Measurements from ENCODE around the gene CPSF2. TPM values are rescaled to one million over a fixed set of nuclear protein-coding genes. Genes with fewer than 3 reads are reported as not detected.
A peak's percentile ranks its signal among the peaks of the same experiment; 100 is the strongest.

The CPSF2 gene
- total and polyA plus RNA-seq, 2 of the 13 experiments (the other 11 are each of a cell fraction or from before 2014, with no cell fraction given) = 14.3 to 67.9 TPM

GRCh38 chr14:92121670-92122350 is at the start of gene CPSF2, which contains the start of gene NDUFB1 (continued):
- TF ChIP-seq RXRB (CRISPR knock-in tag; IDR thresholded peaks at IDR 0.05; ENCODE audit: borderline replicate concordance) (no peak), PAX8 (CRISPR knock-in tag; IDR thresholded peaks at IDR 0.05; ENCODE audit: borderline replicate concordance) (no peak), ZNF850 (CRISPR knock-in tag; conservative IDR thresholded peaks at IDR 0.05) (no peak), ZBTB34 (CRISPR knock-in tag; IDR thresholded peaks at IDR 0.05) (no peak), ATM (IDR thresholded peaks at IDR 0.05; ENCODE audit: borderline replicate concordance) (no peak), GABPB1 (CRISPR knock-in tag; IDR thresholded peaks at IDR 0.05) (peak; percentile 79; the same call in 1 of the 2 replicates), ZNF839 (CRISPR knock-in tag; IDR thresholded peaks at IDR 0.05; ENCODE audit: borderline replicate concordance) (no peak), ZNF704 (CRISPR knock-in tag; IDR thresholded peaks at IDR 0.05; ENCODE audit: borderline replicate concordance) (0 out of 2 replicates have a peak, but pooled peaks have one; percentile 23), PITX1 (CRISPR knock-in tag; IDR thresholded peaks at IDR 0.05) (peak; percentile 46; the same call in 1 of the 2 replicates), ZFP41 (CRISPR knock-in tag; IDR thresholded peaks at IDR 0.05; ENCODE audit: borderline replicate concordance) (no peak), BHLHE40 (IDR thresholded peaks at IDR 0.05; ENCODE audit: low read length) (peak; percentile 93), ZNF598 (CRISPR knock-in tag; IDR thresholded peaks at IDR 0.05; ENCODE audit: borderline replicate concordance) (peak; percentile 82), ZBTB21 (CRISPR knock-in tag; IDR thresholded peaks at IDR 0.05) (0 out of 2 replicates have a peak, but pooled peaks have one; percentile 20), YEATS4 (CRISPR knock-in tag; IDR thresholded peaks at IDR 0.05; ENCODE audit: borderline replicate concordance) (peak; percentile 83), ZNF670 (CRISPR knock-in tag; IDR thresholded peaks at IDR 0.05; ENCODE audit: borderline replicate concordance) (peak; percentile 44; the same call in 1 of the 2 replicates), ATRX (CRISPR knock-in tag; IDR thresholded peaks at IDR 0.05; ENCODE audit: borderline replicate concordance) (no peak), NR2F2 (IDR thresholded peaks at IDR 0.05; ENCODE audit: borderline replicate concordance, low read depth) (no peak; the same call in 1 of the 2 replicates)
- TF ChIP-seq, protein P1, sequence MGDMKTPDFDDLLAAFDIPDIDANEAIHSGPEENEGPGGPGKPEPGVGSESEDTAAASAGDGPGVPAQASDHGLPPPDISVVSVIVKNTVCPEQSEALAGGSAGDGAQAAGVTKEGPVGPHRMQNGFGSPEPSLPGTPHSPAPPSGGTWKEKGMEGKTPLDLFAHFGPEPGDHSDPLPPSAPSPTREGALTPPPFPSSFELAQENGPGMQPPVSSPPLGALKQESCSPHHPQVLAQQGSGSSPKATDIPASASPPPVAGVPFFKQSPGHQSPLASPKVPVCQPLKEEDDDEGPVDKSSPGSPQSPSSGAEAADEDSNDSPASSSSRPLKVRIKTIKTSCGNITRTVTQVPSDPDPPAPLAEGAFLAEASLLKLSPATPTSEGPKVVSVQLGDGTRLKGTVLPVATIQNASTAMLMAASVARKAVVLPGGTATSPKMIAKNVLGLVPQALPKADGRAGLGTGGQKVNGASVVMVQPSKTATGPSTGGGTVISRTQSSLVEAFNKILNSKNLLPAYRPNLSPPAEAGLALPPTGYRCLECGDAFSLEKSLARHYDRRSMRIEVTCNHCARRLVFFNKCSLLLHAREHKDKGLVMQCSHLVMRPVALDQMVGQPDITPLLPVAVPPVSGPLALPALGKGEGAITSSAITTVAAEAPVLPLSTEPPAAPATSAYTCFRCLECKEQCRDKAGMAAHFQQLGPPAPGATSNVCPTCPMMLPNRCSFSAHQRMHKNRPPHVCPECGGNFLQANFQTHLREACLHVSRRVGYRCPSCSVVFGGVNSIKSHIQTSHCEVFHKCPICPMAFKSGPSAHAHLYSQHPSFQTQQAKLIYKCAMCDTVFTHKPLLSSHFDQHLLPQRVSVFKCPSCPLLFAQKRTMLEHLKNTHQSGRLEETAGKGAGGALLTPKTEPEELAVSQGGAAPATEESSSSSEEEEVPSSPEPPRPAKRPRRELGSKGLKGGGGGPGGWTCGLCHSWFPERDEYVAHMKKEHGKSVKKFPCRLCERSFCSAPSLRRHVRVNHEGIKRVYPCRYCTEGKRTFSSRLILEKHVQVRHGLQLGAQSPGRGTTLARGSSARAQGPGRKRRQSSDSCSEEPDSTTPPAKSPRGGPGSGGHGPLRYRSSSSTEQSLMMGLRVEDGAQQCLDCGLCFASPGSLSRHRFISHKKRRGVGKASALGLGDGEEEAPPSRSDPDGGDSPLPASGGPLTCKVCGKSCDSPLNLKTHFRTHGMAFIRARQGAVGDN (CRISPR knock-in tag; IDR thresholded peaks at IDR 0.05) = peak; percentile 81
- TF ChIP-seq, protein P2, sequence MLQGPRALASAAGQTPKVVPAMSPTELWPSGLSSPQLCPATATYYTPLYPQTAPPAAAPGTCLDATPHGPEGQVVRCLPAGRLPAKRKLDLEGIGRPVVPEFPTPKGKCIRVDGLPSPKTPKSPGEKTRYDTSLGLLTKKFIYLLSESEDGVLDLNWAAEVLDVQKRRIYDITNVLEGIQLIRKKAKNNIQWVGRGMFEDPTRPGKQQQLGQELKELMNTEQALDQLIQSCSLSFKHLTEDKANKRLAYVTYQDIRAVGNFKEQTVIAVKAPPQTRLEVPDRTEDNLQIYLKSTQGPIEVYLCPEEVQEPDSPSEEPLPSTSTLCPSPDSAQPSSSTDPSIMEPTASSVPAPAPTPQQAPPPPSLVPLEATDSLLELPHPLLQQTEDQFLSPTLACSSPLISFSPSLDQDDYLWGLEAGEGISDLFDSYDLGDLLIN (CRISPR knock-in tag; IDR thresholded peaks at IDR 0.05; ENCODE audit: borderline replicate concordance) = no peak
